Amniotic epithelial cell (primary cell): ENCODE results near the gene B9D1.

Experiments
- DNase-seq: peaks from one replicate; pipeline ENCODE4 v3.0.0-alpha.2; 2010; ENCODE audit warnings: low read depth

The B9D1 gene

DNA sequence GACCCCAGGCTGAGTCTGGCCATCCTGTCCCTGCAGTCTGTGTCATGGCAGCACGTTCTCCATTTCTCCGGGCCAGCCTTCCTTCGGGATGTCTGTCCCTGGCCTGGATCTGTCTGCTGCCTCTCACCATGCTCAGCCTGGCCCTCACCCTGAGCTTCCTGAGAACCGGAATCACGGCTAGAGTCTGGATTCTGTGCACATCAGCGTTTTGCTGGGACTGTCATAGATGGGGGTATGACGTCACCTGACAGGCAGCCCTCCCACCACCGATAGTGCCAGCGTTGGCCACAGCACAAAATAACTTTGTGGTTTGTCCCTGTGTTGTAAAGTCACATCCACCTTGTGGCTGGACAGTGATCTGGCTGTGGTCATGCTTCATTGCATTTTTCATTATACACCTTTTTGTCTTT is 59.2 kb downstream of the B9D1 start:
- DNase-seq = no peak

- no peak for DNase-seq
Measured at GRCh38 chr17:19302791-19303331, 59.7 kb downstream of the B9D1 start.

- DNase-seq = no peak
Measured at GRCh38 chr17:19301973-19302372, 60.5 kb downstream of the B9D1 start.

GRCh38 chr17:19301274-19301951 is 61.1 kb downstream of the B9D1 start:
- DNase-seq = no peak

DNA sequence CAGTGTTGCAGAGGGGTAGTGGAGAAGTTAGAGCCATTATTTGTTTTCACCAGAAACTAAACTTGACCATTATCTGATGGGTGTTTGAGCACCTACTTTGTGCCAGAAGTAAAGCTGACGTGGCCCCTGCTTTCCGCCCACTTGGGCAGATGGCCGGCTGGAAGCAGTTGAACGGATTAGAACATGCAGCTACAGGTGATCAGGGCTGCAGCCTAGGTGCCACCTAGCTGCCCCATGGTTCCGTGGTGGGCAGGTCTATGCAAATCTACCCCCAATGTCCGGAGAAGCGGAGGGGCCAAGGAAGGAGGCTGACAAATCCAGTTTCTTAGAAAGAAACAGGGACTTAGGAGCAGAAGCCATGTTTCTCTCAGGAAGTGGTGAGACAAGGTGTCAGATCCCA is 62.7 kb downstream of the B9D1 start:
- no peak for DNase-seq

DNA sequence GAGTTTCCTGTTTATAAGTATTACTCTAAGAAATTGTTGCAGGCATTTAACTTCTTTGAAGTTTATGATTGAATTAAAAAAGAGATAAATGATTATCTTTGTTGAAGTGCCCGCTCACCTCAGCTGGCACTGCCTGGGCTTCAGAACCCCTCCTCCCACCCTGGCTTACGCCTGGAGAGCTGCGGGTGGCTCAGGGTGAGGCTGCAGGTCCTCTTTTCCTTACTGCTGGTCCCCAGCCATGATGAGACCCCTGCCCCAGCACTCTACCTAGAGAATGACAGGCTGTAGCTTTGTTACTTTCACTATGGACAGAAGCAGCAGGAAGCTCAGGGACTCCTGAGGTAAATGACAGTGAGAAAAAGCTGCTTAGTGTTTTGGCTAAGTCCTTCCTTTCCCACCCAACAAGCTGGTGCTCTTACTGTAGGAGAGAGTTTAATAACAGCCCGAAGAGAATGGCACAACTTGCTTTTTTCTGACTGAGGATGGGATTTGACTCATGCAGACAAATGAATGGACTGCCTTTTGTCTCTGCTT is 63.2 kb downstream of the B9D1 start:
- no peak for DNase-seq

DNA sequence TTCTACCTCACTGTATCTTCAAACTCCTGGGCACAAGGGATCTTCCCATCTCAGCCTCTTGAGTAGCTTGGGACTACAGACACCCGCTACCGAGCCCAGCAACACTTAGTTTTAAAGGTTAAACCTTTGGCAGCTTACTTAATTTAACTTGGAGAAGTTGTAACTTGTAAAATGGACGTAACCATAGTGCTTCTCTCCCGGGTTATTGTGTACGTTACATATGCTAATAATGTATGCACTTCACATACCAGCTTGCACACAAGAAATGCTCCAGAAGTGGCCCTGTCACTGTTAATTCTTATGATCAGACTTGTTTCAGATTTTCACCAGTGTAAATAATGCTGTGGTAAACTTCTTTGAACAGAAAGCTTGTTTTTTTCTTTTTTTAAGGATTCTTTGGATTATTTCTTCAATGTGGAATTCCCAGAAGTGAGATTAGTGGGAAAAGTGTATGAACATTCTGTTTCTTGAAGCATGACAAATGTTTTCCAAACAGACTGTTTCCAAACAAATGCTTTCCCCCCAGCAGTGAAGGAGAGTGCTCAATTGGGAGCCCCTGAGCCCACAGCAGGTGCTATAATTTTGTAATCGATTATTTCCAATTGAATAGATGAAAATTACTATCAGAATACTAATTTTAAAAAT is 63.8 kb downstream of the B9D1 start:
- DNase-seq = peak; percentile 36

DNA sequence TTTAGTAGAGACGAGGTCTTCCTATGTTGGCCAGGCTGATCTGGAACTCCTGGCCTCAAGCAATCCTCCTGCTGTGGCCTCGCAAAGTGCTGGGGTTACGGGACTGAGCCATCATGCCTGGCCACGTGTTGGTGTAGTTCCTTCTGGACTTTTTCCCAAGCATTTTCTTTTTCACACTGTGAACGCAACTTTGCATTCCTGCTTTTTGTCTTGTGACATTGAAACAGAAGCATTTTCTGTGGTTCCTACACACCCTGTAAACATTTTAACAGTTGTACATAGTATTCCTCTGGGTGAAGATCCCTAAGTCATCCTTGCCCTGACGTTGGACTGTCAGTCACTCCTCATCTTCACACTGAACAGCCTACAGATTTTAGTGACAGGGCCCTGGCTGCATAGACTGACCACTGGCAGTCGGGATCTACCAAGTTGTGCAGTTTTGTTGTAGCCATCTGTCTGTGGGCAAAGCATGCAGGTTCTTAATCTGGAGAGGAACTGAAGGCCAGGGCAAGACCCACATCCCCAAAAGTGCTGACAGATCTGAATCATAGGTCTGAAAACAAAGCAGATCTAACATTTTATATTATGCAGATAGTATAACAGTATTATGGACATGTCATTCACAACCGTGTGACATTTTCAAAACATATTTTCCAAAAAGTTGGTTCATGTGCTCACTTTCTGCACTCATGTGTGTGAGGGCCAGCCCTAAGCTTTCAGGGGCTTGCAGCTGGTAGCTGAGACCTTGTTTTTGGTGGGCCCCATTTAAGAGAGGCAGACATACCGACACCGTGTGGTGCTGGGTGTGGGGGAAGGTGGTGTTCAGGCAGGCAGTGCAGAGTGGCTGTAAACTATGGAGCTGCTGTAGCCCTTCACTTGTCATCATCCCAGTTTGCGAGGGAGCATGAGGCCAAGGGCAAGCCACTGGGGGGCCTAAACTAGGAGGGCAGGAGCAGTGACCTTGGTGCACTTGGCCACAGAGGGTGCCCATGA is 65.4 kb downstream of the B9D1 start:
- DNase-seq = peak; percentile 75

- DNase-seq = no peak
Measured at GRCh38 chr17:19295473-19296135, 66.9 kb downstream of the B9D1 start.

DNA sequence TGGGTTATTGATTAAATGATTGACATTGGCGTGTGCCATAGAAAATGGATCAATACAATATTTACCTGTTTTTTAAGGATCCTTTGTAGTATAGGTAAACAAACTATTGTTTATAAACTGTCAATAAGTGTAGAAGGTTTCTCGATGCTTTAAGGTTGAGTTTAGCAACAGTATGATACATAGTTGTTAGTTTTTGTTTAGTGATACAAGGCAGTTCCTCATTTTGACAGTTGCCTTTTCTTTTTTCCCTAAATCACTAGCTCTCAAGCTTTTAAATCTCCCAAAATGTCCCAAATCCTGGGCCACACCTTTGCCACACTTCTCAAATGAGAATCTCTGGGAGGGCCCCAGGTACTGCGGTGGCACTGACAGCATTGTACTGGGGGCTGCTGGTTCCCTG is 68.1 kb downstream of the B9D1 start:
- DNase-seq = no peak
